NT2/D1 (cell line): ENCODE results near the gene ZNF284.

Experiments used
- SUZ12 ChIP-seq: IDR thresholded peaks from 2 replicates; pipeline ENCODE4 v1.6.1; 2011; ENCODE audit not compliant: insufficient read length, insufficient read depth; ENCODE audit errors: extremely low read depth
- YY1 ChIP-seq: IDR thresholded peaks from 2 replicates; pipeline ENCODE4 v1.6.1; 2011; ENCODE audit not compliant: insufficient read length, insufficient read depth
- ZNF274 ChIP-seq: IDR thresholded peaks from 2 replicates; pipeline ENCODE4 v1.6.1; 2011; ENCODE audit warnings: mild to moderate bottlenecking, low read depth, low read length

DNA sequence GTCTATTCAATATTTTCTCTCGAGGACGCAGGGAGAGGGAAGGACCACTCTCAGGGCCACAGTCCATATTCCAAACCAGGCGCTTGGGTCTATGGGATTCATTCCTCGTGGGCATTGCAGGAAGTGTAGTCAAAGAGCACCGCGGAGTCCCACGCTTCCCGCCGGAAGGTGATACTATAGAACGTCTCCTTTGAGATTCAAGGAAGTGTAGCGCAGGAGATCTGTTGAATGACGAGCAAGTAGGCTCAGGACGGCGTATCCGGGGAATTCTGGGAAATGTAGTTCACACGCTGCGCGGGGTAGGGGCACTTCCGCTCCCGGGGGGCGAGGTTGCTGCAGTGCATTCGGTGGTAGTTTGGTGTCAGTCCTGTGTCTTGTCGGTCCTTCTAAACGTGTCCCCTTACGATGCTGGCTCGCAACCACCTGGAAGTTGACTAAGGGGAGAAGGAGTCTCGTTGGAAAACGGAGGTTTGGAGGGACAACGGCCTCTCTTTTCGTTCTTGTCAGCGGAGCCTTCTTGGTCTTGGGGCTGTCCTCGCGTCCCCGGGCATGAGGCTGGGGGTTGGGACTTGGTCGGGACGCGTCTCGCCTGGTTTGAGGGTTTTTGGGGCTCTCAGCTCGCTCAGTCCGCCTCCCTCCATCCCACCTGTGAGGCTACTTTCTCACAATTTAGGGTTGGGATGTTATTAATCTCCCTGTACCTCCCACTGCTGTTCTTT, at the start of gene ZNF284:
- no peak for TF ChIP-seq ZNF274
- no peak for TF ChIP-seq SUZ12
- TF ChIP-seq YY1, result no peak
